Measurements from ENCODE around the gene C1orf159. TPM values are rescaled to one million over a fixed set of nuclear protein-coding genes. Genes with fewer than 3 reads are reported as not detected.

C1orf159 gene
- total and polyA plus RNA-seq, 3 donors from 2014 or later: 40.7 to 68.3 (median 50.7) TPM

- 19 to 31% methylated on average over 4 to 36 of the region's 50 CpGs for WGBS, 2 donors
- Histone ChIP-seq H3K9me3 (no peaks in the 10 kb centered on the region), H3K36me3 (ENCODE audit: low read depth, missing control alignments) (no peaks in the 10 kb centered on the region), H3K27me3 (no peaks in the 10 kb centered on the region), H3K4me1 (peaks cover 14% of the 10 kb centered on the region), H3K4me3 (no peak overlapping the region), H3K27ac (no peak overlapping the region)
- TF ChIP-seq POLR2A (IDR thresholded peaks at IDR 0.05) (no peak), CTCF (IDR thresholded peaks at IDR 0.05) (peak; percentile 72 to 83 (median 73))
- peak; percentile 56 for DNase-seq
- intact Hi-C loops (cut with DNase I; ENCODE audit: low total_unique reads): loop anchor here (10.0 kb wide), 1 partner anchor 59 kb away; the partner anchor contains the start of gene HES4
Observed at GRCh38 chr1:1063945-1064831, 51.7 kb downstream of the C1orf159 start.

GRCh38 chr1:1063261-1063944 is 52.5 kb downstream of the C1orf159 start:
- H3K4me3 ChIP-seq: no peak overlapping the region
- intact Hi-C loops (cut with DNase I; ENCODE audit: low total_unique reads): loop anchor here (10.0 kb wide), 1 partner anchor 59 kb away; the partner anchor contains the start of gene HES4
- H3K36me3 ChIP-seq (ENCODE audit: low read depth, missing control alignments): no peaks in the 10 kb centered on the region
- TF ChIP-seq CTCF (IDR thresholded peaks at IDR 0.05): no peak
- TF ChIP-seq POLR2A (IDR thresholded peaks at IDR 0.05): no peak
- no peak for DNase-seq
- H3K27me3 ChIP-seq: no peaks in the 10 kb centered on the region
- WGBS, 2 donors: 76 to 85% methylated on average over 14 to 24 of the region's 24 CpGs
- H3K9me3 ChIP-seq: no peaks in the 10 kb centered on the region
- peaks cover 18% of the 10 kb centered on the region for H3K4me1 ChIP-seq
- H3K27ac ChIP-seq: no peak overlapping the region

GRCh38 chr1:1062348-1063163 is 53.3 kb downstream of the C1orf159 start:
- peaks cover 17% of the 10 kb centered on the region for H3K4me1 ChIP-seq
- H3K36me3 ChIP-seq (ENCODE audit: low read depth, missing control alignments): no peaks in the 10 kb centered on the region
- no peak overlapping the region for H3K4me3 ChIP-seq
- no peaks in the 10 kb centered on the region for H3K9me3 ChIP-seq
- H3K27ac ChIP-seq: no peak overlapping the region
- TF ChIP-seq CTCF (IDR thresholded peaks at IDR 0.05): no peak
- no peak for TF ChIP-seq POLR2A (IDR thresholded peaks at IDR 0.05)
- WGBS, 2 donors: 23 to 34% methylated on average over 3 to 28 of the region's 29 CpGs
- no peaks in the 10 kb centered on the region for H3K27me3 ChIP-seq
- peak; percentile 37 for DNase-seq
- intact Hi-C loops (cut with DNase I; ENCODE audit: low total_unique reads): loop anchor here (10.0 kb wide), 1 partner anchor 58 kb away; the partner anchor contains the start of gene HES4

- Histone ChIP-seq H3K27me3 (no peaks in the 10 kb centered on the region), H3K36me3 (ENCODE audit: low read depth, missing control alignments) (no peaks in the 10 kb centered on the region), H3K4me1 (peaks cover 17% of the 10 kb centered on the region), H3K9me3 (no peaks in the 10 kb centered on the region), H3K27ac (no peak overlapping the region), H3K4me3 (no peak overlapping the region)
- no peak for TF ChIP-seq CTCF (IDR thresholded peaks at IDR 0.05)
- no peak for TF ChIP-seq POLR2A (IDR thresholded peaks at IDR 0.05)
- intact Hi-C loops (cut with DNase I; ENCODE audit: low total_unique reads): loop anchor here (10.0 kb wide), 1 partner anchor 57 kb away; the partner anchor contains the start of gene HES4
- DNase-seq: no peak
- 55 to 80% methylated on average over 7 to 16 of the region's 18 CpGs for whole genome bisulfite sequencing, 2 donors
Observed at GRCh38 chr1:1061682-1062345, 54.1 kb downstream of the C1orf159 start.

Measured in testis (tissue), 3 donors.